ENCODE measurements around the gene SUGP1.

GRCh38 chr19:19349365-19349764 is 29.1 kb upstream of the SUGP1 start:
- TF ChIP-seq, protein P1, sequence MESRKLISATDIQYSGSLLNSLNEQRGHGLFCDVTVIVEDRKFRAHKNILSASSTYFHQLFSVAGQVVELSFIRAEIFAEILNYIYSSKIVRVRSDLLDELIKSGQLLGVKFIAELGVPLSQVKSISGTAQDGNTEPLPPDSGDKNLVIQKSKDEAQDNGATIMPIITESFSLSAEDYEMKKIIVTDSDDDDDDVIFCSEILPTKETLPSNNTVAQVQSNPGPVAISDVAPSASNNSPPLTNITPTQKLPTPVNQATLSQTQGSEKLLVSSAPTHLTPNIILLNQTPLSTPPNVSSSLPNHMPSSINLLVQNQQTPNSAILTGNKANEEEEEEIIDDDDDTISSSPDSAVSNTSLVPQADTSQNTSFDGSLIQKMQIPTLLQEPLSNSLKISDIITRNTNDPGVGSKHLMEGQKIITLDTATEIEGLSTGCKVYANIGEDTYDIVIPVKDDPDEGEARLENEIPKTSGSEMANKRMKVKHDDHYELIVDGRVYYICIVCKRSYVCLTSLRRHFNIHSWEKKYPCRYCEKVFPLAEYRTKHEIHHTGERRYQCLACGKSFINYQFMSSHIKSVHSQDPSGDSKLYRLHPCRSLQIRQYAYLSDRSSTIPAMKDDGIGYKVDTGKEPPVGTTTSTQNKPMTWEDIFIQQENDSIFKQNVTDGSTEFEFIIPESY (IDR thresholded peaks at IDR 0.05; ENCODE audit: borderline replicate concordance, low read depth) = no peak
- TF ChIP-seq, protein P2, sequence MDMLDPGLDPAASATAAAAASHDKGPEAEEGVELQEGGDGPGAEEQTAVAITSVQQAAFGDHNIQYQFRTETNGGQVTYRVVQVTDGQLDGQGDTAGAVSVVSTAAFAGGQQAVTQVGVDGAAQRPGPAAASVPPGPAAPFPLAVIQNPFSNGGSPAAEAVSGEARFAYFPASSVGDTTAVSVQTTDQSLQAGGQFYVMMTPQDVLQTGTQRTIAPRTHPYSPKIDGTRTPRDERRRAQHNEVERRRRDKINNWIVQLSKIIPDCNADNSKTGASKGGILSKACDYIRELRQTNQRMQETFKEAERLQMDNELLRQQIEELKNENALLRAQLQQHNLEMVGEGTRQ (IDR thresholded peaks at IDR 0.05; ENCODE audit: borderline replicate concordance, low read depth, low read length) = no peak
- TF ChIP-seq EZH2phosphoT487 (IDR thresholded peaks at IDR 0.05; ENCODE audit: borderline replicate concordance, low read depth) (no peak), EP300 (IDR thresholded peaks at IDR 0.05; ENCODE audit: borderline replicate concordance in 1 of 2, low read depth in 1 of 2, low read length in 1 of 2) (no peak), RFX5 (IDR thresholded peaks at IDR 0.05; ENCODE audit: low read length) (no peak), MAX (IDR thresholded peaks at IDR 0.05; ENCODE audit: low read depth) (no peak), CTCF (IDR thresholded peaks at IDR 0.05) (no peak), RAD21 (IDR thresholded peaks at IDR 0.05; ENCODE audit: low read length) (no peak), CHD2 (IDR thresholded peaks at IDR 0.05; ENCODE audit: low read length, partially characterized antibody) (no peak), JUND (IDR thresholded peaks at IDR 0.05) (no peak), POLR2AphosphoS5 (IDR thresholded peaks at IDR 0.05; ENCODE audit: low read depth, low read length) (no peak), MXI1 (IDR thresholded peaks at IDR 0.05; ENCODE audit: low read depth, low read length) (no peak)
